ENCODE results near the gene STK32B.
A peak's percentile ranks its signal among the peaks of the same experiment; 100 is the strongest.

STK32B gene

GRCh38 chr4:5037553-5038551 is 13.4 kb upstream of the STK32B start:
- H3K9me3 ChIP-seq (ENCODE audit: insufficient read depth, low read depth, low read length), result no peaks in the 10 kb centered on the region
- no peak overlapping the region for H3K4me2 ChIP-seq (ENCODE audit: low read length)
- H3K27ac ChIP-seq (ENCODE audit: low read depth, low read length), result no peak overlapping the region
- no peak overlapping the region for H2BK5ac ChIP-seq (ENCODE audit: low read depth, low read length, poor library complexity)
- H2BK120ac ChIP-seq (ENCODE audit: insufficient read depth, low read length, poor library complexity), result no peak overlapping the region
- peak; percentile 44 to 60 for DNase-seq
- no peak overlapping the region for H2BK12ac ChIP-seq (ENCODE audit: low read length)
- H3K79me1 ChIP-seq (ENCODE audit: low read length), result no peaks in the 10 kb centered on the region
- no peaks in the 10 kb centered on the region for H3K79me2 ChIP-seq (ENCODE audit: control insufficient read depth, insufficient read depth, low read length, poor library complexity)
- no peak overlapping the region for H2AK5ac ChIP-seq (ENCODE audit: low read length)
- no CpG with 5 or more reads among the region's 8 CpGs for WGBS (ENCODE audit: extremely low coverage, insufficient coverage, insufficient read length)
- H2AFZ ChIP-seq (ENCODE audit: insufficient read depth, low read length, poor library complexity), result no peak overlapping the region
- no peak overlapping the region for H3K18ac ChIP-seq (ENCODE audit: low read length)
- H3K4me3 ChIP-seq (ENCODE audit: low read depth, low read length), result no peak overlapping the region
- H3K23ac ChIP-seq (ENCODE audit: low read length), result no peak overlapping the region
- H3K27me3 ChIP-seq (ENCODE audit: insufficient read depth, low read length), result no peaks in the 10 kb centered on the region
- H3K4me1 ChIP-seq (ENCODE audit: control insufficient read depth in 1 of 2, insufficient read depth in 2 of 2, low read length in 2 of 2), result peaks cover 6 to 9% of the 10 kb centered on the region in 2 experiments
- no peak overlapping the region for H3K4ac ChIP-seq (ENCODE audit: low read depth, low read length)
- no peak overlapping the region for H4K12ac ChIP-seq (ENCODE audit: low read depth, low read length)
- no peak overlapping the region for H3K14ac ChIP-seq (ENCODE audit: low read length)
- H4K91ac ChIP-seq (ENCODE audit: low read depth, low read length), result no peak overlapping the region
- no peak overlapping the region for H4K8ac ChIP-seq (ENCODE audit: low read depth, low read length)
- H3K36me3 ChIP-seq (ENCODE audit: control insufficient read depth in 1 of 2, insufficient read depth in 2 of 2, low read length in 2 of 2), result no peaks in the 10 kb centered on the region
- no peak overlapping the region for H3K9ac ChIP-seq (ENCODE audit: low read length)

- Histone ChIP-seq H3K18ac (ENCODE audit: low read length) (no peak overlapping the region), H2BK12ac (ENCODE audit: low read length) (no peak overlapping the region), H2BK5ac (ENCODE audit: low read depth, low read length, poor library complexity) (no peak overlapping the region), H2AK5ac (ENCODE audit: low read length) (no peak overlapping the region), H3K9me3 (ENCODE audit: insufficient read depth, low read depth, low read length) (no peaks in the 10 kb centered on the region), H3K36me3 (ENCODE audit: control insufficient read depth in 1 of 2, insufficient read depth in 2 of 2, low read length in 2 of 2) (no peaks in the 10 kb centered on the region), H3K14ac (ENCODE audit: low read length) (no peak overlapping the region), H3K4me3 (ENCODE audit: low read depth, low read length) (no peak overlapping the region), H4K12ac (ENCODE audit: low read depth, low read length) (no peak overlapping the region), H3K79me1 (ENCODE audit: low read length) (no peaks in the 10 kb centered on the region), H3K23ac (ENCODE audit: low read length) (no peak overlapping the region), H4K91ac (ENCODE audit: low read depth, low read length) (no peak overlapping the region), H3K4ac (ENCODE audit: low read depth, low read length) (no peak overlapping the region), H3K4me2 (ENCODE audit: low read length) (no peak overlapping the region), H2BK120ac (ENCODE audit: insufficient read depth, low read length, poor library complexity) (no peak overlapping the region), H2AFZ (ENCODE audit: insufficient read depth, low read length, poor library complexity) (no peak overlapping the region), H4K8ac (ENCODE audit: low read depth, low read length) (no peak overlapping the region), H3K9ac (ENCODE audit: low read length) (no peak overlapping the region), H3K27ac (ENCODE audit: low read depth, low read length) (no peak overlapping the region), H3K79me2 (ENCODE audit: control insufficient read depth, insufficient read depth, low read length, poor library complexity) (no peaks in the 10 kb centered on the region), H3K27me3 (ENCODE audit: insufficient read depth, low read length) (no peaks in the 10 kb centered on the region), H3K4me1 (ENCODE audit: control insufficient read depth in 1 of 2, insufficient read depth in 2 of 2, low read length in 2 of 2) (peaks cover 3% of the 10 kb centered on the region in 2 experiments)
- no peak for DNase-seq
- WGBS (ENCODE audit: extremely low coverage, insufficient coverage, insufficient read length), result no CpG with 5 or more reads among the region's 7 CpGs
Observed at GRCh38 chr4:5039800-5040199, 11.5 kb upstream of the STK32B start.

- H3K27me3 ChIP-seq (ENCODE audit: insufficient read depth, low read length), result no peaks in the 10 kb centered on the region
- H3K79me1 ChIP-seq (ENCODE audit: low read length), result no peaks in the 10 kb centered on the region
- H3K9me3 ChIP-seq (ENCODE audit: insufficient read depth, low read depth, low read length), result no peaks in the 10 kb centered on the region
- H2AFZ ChIP-seq (ENCODE audit: insufficient read depth, low read length, poor library complexity), result no peak overlapping the region
- H4K8ac ChIP-seq (ENCODE audit: low read depth, low read length), result no peak overlapping the region
- H3K36me3 ChIP-seq (ENCODE audit: control insufficient read depth in 1 of 2, insufficient read depth in 2 of 2, low read length in 2 of 2), result no peaks in the 10 kb centered on the region
- no peak for DNase-seq
- H3K4me2 ChIP-seq (ENCODE audit: low read length), result no peak overlapping the region
- H3K4ac ChIP-seq (ENCODE audit: low read depth, low read length), result no peak overlapping the region
- H4K12ac ChIP-seq (ENCODE audit: low read depth, low read length), result no peak overlapping the region
- no peak overlapping the region for H3K14ac ChIP-seq (ENCODE audit: low read length)
- H3K79me2 ChIP-seq (ENCODE audit: control insufficient read depth, insufficient read depth, low read length, poor library complexity), result no peaks in the 10 kb centered on the region
- no peak overlapping the region for H3K9ac ChIP-seq (ENCODE audit: low read length)
- no peak overlapping the region for H2BK5ac ChIP-seq (ENCODE audit: low read depth, low read length, poor library complexity)
- no peak overlapping the region for H3K27ac ChIP-seq (ENCODE audit: low read depth, low read length)
- WGBS (ENCODE audit: extremely low coverage, insufficient coverage, insufficient read length), result no CpG with 5 or more reads among the region's 9 CpGs
- no peak overlapping the region for H4K91ac ChIP-seq (ENCODE audit: low read depth, low read length)
- no peak overlapping the region for H3K23ac ChIP-seq (ENCODE audit: low read length)
- no peak overlapping the region for H3K4me3 ChIP-seq (ENCODE audit: low read depth, low read length)
- no peak overlapping the region for H2AK5ac ChIP-seq (ENCODE audit: low read length)
- H2BK120ac ChIP-seq (ENCODE audit: insufficient read depth, low read length, poor library complexity), result no peak overlapping the region
- H2BK12ac ChIP-seq (ENCODE audit: low read length), result no peak overlapping the region
- no peak overlapping the region for H3K18ac ChIP-seq (ENCODE audit: low read length)
- peaks cover 3% of the 10 kb centered on the region in 2 experiments for H3K4me1 ChIP-seq (ENCODE audit: control insufficient read depth in 1 of 2, insufficient read depth in 2 of 2, low read length in 2 of 2)
Observed at GRCh38 chr4:5040856-5041620, 10.2 kb upstream of the STK32B start.

- Histone ChIP-seq H2AK5ac (ENCODE audit: low read length) (no peak overlapping the region), H4K8ac (ENCODE audit: low read depth, low read length) (no peak overlapping the region), H3K9ac (ENCODE audit: low read length) (no peak overlapping the region), H3K4me2 (ENCODE audit: low read length) (no peak overlapping the region), H3K14ac (ENCODE audit: low read length) (no peak overlapping the region), H3K27me3 (ENCODE audit: insufficient read depth, low read length) (no peaks in the 10 kb centered on the region), H2BK120ac (ENCODE audit: insufficient read depth, low read length, poor library complexity) (no peak overlapping the region), H3K27ac (ENCODE audit: low read depth, low read length) (no peak overlapping the region), H3K4me1 (ENCODE audit: control insufficient read depth in 1 of 2, insufficient read depth in 2 of 2, low read length in 2 of 2) (peaks cover 3% of the 10 kb centered on the region in 2 experiments), H3K79me1 (ENCODE audit: low read length) (no peaks in the 10 kb centered on the region), H4K12ac (ENCODE audit: low read depth, low read length) (no peak overlapping the region), H3K4ac (ENCODE audit: low read depth, low read length) (no peak overlapping the region), H2BK5ac (ENCODE audit: low read depth, low read length, poor library complexity) (no peak overlapping the region), H3K9me3 (ENCODE audit: insufficient read depth, low read depth, low read length) (no peaks in the 10 kb centered on the region), H2AFZ (ENCODE audit: insufficient read depth, low read length, poor library complexity) (no peak overlapping the region), H3K18ac (ENCODE audit: low read length) (no peak overlapping the region), H3K23ac (ENCODE audit: low read length) (no peak overlapping the region), H3K36me3 (ENCODE audit: control insufficient read depth in 1 of 2, insufficient read depth in 2 of 2, low read length in 2 of 2) (no peaks in the 10 kb centered on the region), H4K91ac (ENCODE audit: low read depth, low read length) (no peak overlapping the region), H3K79me2 (ENCODE audit: control insufficient read depth, insufficient read depth, low read length, poor library complexity) (no peaks in the 10 kb centered on the region), H3K4me3 (ENCODE audit: low read depth, low read length) (no peak overlapping the region), H2BK12ac (ENCODE audit: low read length) (no peak overlapping the region)
- DNase-seq, result no peak
- no CpG with 5 or more reads among the region's 7 CpGs for WGBS (ENCODE audit: extremely low coverage, insufficient coverage, insufficient read length)
Observed at GRCh38 chr4:5041699-5042098, 9.6 kb upstream of the STK32B start.
